Thyroid gland (tissue), 4 donors: Measurements from ENCODE around the gene LSM2. TPM values are rescaled to one million over a fixed set of nuclear protein-coding genes. Genes with fewer than 3 reads are reported as not detected.
"Not testable (repeated sequence)": the region's sequence is repeated elsewhere in the genome, so short reads cannot be mapped to it uniquely, and the experiment has no call there.

Experiments used
- DNase-seq, 2 donors: peaks; one replicate each; pipeline ENCODE4 v3.0.0-alpha.2; 2019
- H3K27ac ChIP-seq, 3 donors: fragments of 200-600 bp; sonication (generic); 1 replicate in 2 of 3; 2 replicates in 1 of 3; pipeline ENCODE4 v1.5.1; 2016 to 2019; ENCODE audit warnings: mild to moderate bottlenecking in 1 of 3, moderate library complexity in 1 of 3
- H3K27me3 ChIP-seq: fragments of 200-600 bp; sonication (generic); one replicate; pipeline ENCODE4 v1.5.1; 2019
- H3K36me3 ChIP-seq, 2 donors: fragments of 200-600 bp; sonication (generic); one replicate each; pipeline ENCODE4 v1.5.1; 2016 to 2019
- H3K4me1 ChIP-seq, 2 donors: fragments of 200-600 bp; sonication (generic); one replicate each; pipeline ENCODE4 v1.5.1; 2017 to 2019
- H3K4me3 ChIP-seq, 3 donors: fragments of 200-600 bp; sonication (generic); replicated peaks in 1 of 3; 1 replicate in 2 of 3; 2 replicates in 1 of 3; pipeline ENCODE4 v1.5.1; 2016; ENCODE audit warnings: mild to moderate bottlenecking in 1 of 3
- H3K9me3 ChIP-seq: fragments of 200-600 bp; sonication (generic); one replicate; pipeline ENCODE4 v1.5.1; 2017
- POLR2A ChIP-seq, 2 donors: fragments of 450-650 bp; IDR thresholded peaks; one replicate each; pipeline ENCODE4 v1.6.1; 2017; ENCODE audit warnings: antibody characterized with exemption in 2 of 2, mild to moderate bottlenecking in 2 of 2, moderate library complexity in 1 of 2
- WGBS, 2 donors: methylation state at CpG; one replicate each; pipeline ENCODE4 v1.1.5; 2017; 5-methylcytosine and 5-hydroxymethylcytosine counted together
- intact Hi-C: fragments of 100-400 bp; cut with DNase I; formaldehyde crosslinking; loops from one replicate; pipeline ENCODE4 v1.15.1; 2023
- total RNA-seq, 4 donors: library from RNA; depleted of rRNA; stranded (reverse); fragments of >200 nt; gene quantifications; one replicate each; pipeline ENCODE4 v1.2.3, GENCODE V29; 2016
- TF ChIP-seq, protein P1 (sequence below), 6 experiments: fragments of 200-600 bp in 3 of 6; fragments of 450-650 bp in 3 of 6; sonication (generic) in 3 of 6; IDR thresholded peaks; one replicate each; pipeline ENCODE4 v1.5.1; 2016 to 2019; ENCODE audit warnings: antibody characterized with exemption in 6 of 6, mild to moderate bottlenecking in 2 of 6, inconsistent platforms in 1 of 6, moderate library complexity in 1 of 6

LSM2 gene
- total RNA-seq, 4 donors from 2014 or later: 29.2 to 48.4 (median 36.5) TPM

DNA sequence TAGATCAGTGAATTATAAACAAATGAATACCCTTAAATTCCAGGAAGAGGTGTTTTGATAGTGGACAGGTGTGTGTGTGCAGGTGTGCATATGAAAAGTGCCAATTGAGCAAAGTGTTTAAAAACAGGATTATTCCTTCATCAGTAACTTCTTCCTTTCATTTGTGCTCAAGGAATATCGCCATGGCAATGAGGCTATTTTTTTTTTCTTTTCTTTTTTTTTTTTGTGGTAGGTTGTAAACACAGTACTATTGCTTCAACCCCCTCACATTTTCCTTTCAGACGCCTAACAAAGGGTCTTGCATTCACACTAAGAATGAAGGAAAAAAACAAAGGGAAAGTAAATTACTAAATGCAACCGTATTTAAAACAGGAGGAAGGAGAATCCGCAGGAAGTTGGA, 18.8 kb upstream of the LSM2 start:
- no peak for DNase-seq
- no peaks in the 10 kb centered on the region for H3K36me3 ChIP-seq
- H3K4me1 ChIP-seq: peaks cover 50 to 51% of the 10 kb centered on the region in 2 donors
- H3K4me3 ChIP-seq: no peak overlapping the region
- H3K27ac ChIP-seq: peak overlapping the region; percentile 99 to 100 (median 99)
- 61 to 63% methylated on average over 4 of the region's 4 CpGs for WGBS, 2 donors
- H3K9me3 ChIP-seq: no peaks in the 10 kb centered on the region
- no peaks in the 10 kb centered on the region for H3K27me3 ChIP-seq
- TF ChIP-seq, protein P1, sequence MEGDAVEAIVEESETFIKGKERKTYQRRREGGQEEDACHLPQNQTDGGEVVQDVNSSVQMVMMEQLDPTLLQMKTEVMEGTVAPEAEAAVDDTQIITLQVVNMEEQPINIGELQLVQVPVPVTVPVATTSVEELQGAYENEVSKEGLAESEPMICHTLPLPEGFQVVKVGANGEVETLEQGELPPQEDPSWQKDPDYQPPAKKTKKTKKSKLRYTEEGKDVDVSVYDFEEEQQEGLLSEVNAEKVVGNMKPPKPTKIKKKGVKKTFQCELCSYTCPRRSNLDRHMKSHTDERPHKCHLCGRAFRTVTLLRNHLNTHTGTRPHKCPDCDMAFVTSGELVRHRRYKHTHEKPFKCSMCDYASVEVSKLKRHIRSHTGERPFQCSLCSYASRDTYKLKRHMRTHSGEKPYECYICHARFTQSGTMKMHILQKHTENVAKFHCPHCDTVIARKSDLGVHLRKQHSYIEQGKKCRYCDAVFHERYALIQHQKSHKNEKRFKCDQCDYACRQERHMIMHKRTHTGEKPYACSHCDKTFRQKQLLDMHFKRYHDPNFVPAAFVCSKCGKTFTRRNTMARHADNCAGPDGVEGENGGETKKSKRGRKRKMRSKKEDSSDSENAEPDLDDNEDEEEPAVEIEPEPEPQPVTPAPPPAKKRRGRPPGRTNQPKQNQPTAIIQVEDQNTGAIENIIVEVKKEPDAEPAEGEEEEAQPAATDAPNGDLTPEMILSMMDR (IDR thresholded peaks at IDR 0.05): no peak
- no peak for TF ChIP-seq POLR2A (IDR thresholded peaks at IDR 0.05)
- intact Hi-C loops: no loop called here

DNA sequence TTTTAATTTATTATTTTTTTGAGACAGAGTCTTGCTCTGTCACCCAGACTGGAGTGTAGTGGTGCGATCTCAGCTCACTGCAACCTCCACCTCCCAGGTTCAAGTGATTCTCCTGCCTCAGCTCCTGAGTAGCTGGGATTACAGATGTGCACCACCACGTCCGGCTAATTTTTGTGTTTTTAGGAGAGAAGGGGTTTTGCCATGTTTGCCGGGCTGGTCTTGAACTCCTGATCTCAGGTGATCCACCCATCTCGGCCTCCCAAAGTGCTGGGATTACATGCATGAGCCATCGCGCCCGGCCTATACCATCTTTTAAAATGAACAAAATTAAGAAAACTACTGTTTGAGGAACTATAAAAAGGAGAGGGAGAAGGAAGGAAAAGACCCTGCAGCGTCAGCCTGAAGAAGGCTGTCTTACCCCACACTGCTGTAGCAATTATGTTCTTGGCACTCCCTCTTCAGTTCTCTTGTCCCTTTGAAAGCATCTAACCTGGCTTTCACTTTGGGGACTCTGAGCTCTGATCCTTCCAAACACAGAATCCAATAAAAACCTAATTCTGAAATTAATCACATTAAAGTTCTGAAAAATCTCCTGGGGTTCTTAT, 16.9 kb upstream of the LSM2 start:
- 86 to 87% methylated on average over 9 of the region's 9 CpGs for WGBS, 2 donors
- H3K36me3 ChIP-seq, H3K9me3 ChIP-seq, H3K27me3 ChIP-seq, intact Hi-C loops, DNase-seq, H3K4me3 ChIP-seq: not testable (repeated sequence)
- Histone ChIP-seq H3K4me1 (peaks cover 59 to 69% of the 10 kb centered on the region in 2 donors), H3K27ac (peak overlapping the region; percentile 99 to 100 (median 99))

DNA sequence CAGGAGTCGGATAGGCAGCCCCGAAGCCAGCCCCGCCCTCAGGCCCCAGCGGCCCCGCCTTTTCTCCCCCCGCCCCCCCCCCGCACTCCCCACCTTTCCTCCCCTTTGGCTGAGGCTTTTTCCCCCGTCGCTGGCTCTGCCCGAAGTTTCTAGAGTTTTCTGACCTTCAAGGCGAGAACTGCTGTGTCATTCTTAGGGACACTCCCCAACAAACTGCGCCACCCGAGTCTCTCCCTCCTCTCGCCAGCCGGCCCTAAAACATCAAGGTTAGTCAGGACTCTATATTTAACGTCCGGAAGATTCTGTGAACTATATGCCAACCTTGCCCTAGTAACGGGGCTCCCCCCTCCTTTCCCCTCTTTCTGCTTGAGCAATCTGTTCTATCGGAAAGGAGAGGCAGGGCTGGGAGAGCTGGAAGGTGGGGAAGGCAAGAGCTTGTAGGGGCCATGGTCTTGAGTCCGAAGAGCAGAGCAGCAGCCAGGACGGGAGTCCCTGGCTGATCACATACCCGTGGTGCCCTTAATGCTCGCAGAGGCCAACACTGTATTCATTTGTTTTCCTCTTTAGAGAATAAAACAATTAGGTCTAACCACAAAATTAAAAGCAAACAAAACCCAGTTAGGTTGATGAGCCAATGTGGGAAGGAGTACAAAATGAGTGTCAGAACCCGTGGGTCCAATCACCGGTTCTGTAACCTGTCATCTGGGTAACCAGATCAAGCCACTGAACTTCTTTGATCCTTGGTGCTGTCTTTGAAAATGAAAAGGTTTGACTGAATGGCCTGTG, 15.5 kb upstream of the LSM2 start:
- intact Hi-C loops: no loop called here
- peak; percentile 89 to 90 for DNase-seq
- TF ChIP-seq POLR2A (IDR thresholded peaks at IDR 0.05): peak; percentile 47 to 91
- TF ChIP-seq, protein P1 (IDR thresholded peaks at IDR 0.05): no peak
- Histone ChIP-seq H3K9me3 (no peaks in the 10 kb centered on the region), H3K36me3 (no peaks in the 10 kb centered on the region), H3K4me3 (peak overlapping the region in 2 of 3 donors; percentile 33 to 36), H3K4me1 (peaks cover 59 to 78% of the 10 kb centered on the region in 2 donors), H3K27me3 (no peaks in the 10 kb centered on the region), H3K27ac (peak overlapping the region; percentile 99 to 100 (median 99))
- 2% methylated on average over 24 to 25 of the region's 25 CpGs for WGBS, 2 donors

DNA sequence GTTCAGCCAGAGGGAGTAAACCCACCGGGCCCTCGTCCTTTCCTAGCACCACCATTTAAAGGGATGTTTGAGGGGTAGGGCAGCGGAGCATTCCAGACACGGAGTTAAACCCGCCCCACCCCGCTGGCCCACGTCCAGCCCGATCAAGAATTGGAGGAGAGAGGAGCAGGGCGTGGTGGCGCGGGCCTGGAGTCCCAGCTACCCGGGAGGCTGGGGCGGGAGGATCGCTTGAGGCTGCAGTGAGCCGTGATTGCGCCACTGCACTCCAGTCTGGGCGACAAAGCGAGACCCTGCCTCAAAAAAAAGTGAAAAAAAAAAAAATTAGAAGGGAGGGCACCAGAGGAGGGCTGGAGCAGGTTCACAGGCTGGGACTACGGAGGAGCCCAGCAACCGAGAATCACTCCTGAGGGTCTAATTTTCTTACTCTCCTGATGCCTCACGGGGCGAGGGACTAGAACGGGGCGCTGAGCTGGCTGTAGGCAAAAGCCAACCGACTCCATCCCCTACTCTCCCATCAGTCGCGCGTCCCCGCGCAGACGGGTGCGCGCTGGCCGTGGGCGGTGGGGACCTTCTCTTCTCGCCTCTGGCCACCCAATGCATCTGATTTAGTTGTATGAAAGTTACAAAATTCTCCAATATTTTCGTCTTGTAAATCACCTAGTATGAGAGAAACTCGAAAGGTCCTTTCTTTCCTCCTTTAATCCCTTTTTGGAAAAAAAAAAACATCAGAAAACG, 14.7 kb upstream of the LSM2 start:
- TF ChIP-seq, protein P1 (IDR thresholded peaks at IDR 0.05): peak in 1 of 6 experiments; percentile 3
- TF ChIP-seq POLR2A (IDR thresholded peaks at IDR 0.05): no peak
- DNase-seq: peak; percentile 65 to 69
- intact Hi-C loops: no loop called here
- no peaks in the 10 kb centered on the region for H3K27me3 ChIP-seq
- no peaks in the 10 kb centered on the region for H3K36me3 ChIP-seq
- peaks cover 56 to 76% of the 10 kb centered on the region in 2 donors for H3K4me1 ChIP-seq
- peak overlapping the region in 2 of 3 donors; percentile 30 to 33 for H3K4me3 ChIP-seq
- no peaks in the 10 kb centered on the region for H3K9me3 ChIP-seq
- peak overlapping the region; percentile 99 to 100 (median 99) for H3K27ac ChIP-seq
- 7% methylated on average over 39 of the region's 39 CpGs for WGBS, 2 donors

DNA sequence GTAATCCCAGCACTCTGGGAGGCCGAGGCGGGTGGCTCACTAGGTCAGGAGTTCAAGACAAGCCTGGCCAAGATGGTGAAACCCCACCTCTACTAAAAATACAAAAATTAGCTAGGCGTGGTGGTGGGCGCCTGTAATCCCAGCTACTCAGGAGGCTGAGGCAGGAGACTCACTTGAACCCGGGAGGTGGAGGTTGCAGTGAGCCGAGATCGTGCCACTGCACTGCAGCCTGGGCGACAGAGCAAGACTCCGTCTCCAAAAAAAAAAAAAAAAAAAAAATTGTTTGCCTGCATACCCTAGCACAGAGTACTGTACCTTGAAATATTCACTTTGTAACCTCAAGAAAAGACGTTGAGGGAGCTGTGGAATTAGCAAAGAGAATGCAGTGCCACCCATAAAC, 13.6 kb upstream of the LSM2 start:
- 93% methylated on average over 10 of the region's 10 CpGs for WGBS, 2 donors
- H3K9me3 ChIP-seq, DNase-seq, H3K27me3 ChIP-seq, H3K36me3 ChIP-seq, H3K4me3 ChIP-seq, intact Hi-C loops: not testable (repeated sequence)
- Histone ChIP-seq H3K4me1 (peaks cover 46 to 66% of the 10 kb centered on the region in 2 donors), H3K27ac (peak overlapping the region; percentile 65 to 100 (median 99))
